GM20431 (cell line): Measurements from ENCODE around the gene FSTL4.

Experiments
- in situ Hi-C: fragments of 300-500 bp; cut with MseI, MboI; formaldehyde crosslinking; loops from one replicate; pipeline ENCODE4 v1.15.0; 2020; ENCODE audit warnings: low sequenced_read_pairs; ENCODE audit not compliant: unreplicated experiment

Gene FSTL4

GRCh38 chr5:133381041-133381440, 231.3 kb downstream of the FSTL4 start:
- in situ Hi-C loops = no loop called here

GRCh38 chr5:133377736-133378135, 234.6 kb downstream of the FSTL4 start:
- in situ Hi-C loops = no loop called here

GRCh38 chr5:133376986-133377385, 235.4 kb downstream of the FSTL4 start:
- in situ Hi-C loops = no loop called here

- in situ Hi-C loops = no loop called here
These were observed 239.0 kb downstream of the FSTL4 start for GRCh38 chr5:133373121-133373870.

- in situ Hi-C loops = no loop called here
These were observed 239.9 kb downstream of the FSTL4 start for GRCh38 chr5:133372293-133372937.

GRCh38 chr5:133371371-133372155, 240.8 kb downstream of the FSTL4 start:
- in situ Hi-C loops = no loop called here

GRCh38 chr5:133370904-133371303, 241.4 kb downstream of the FSTL4 start:
- in situ Hi-C loops = no loop called here

- in situ Hi-C loops = no loop called here
These were observed 242.1 kb downstream of the FSTL4 start for GRCh38 chr5:133370036-133370831.

GRCh38 chr5:133368916-133369783, 243.2 kb downstream of the FSTL4 start:
- in situ Hi-C loops = no loop called here

- in situ Hi-C loops = no loop called here
These were observed 244.4 kb downstream of the FSTL4 start for GRCh38 chr5:133367984-133368383.

GRCh38 chr5:133367071-133367786, 245.1 kb downstream of the FSTL4 start:
- in situ Hi-C loops = no loop called here

GRCh38 chr5:133366438-133366837, 245.9 kb downstream of the FSTL4 start:
- in situ Hi-C loops = no loop called here

GRCh38 chr5:133365738-133366137, 246.6 kb downstream of the FSTL4 start:
- in situ Hi-C loops = no loop called here

- in situ Hi-C loops = no loop called here
These were observed 247.2 kb downstream of the FSTL4 start for GRCh38 chr5:133364936-133365707.

GRCh38 chr5:133363807-133364587, 248.3 kb downstream of the FSTL4 start:
- in situ Hi-C loops = no loop called here

GRCh38 chr5:133362438-133362837, 249.9 kb downstream of the FSTL4 start:
- in situ Hi-C loops = no loop called here

- in situ Hi-C loops = no loop called here
These were observed 250.4 kb downstream of the FSTL4 start for GRCh38 chr5:133361922-133362321.
